Activated CD4-positive, CD25-positive, alpha-beta regulatory T cell treated with anti-CD3 and anti-CD28 coated beads, Interleukin-2, amount 50 U/mL, for 72 hours (primary cell): ENCODE data around the gene YIF1A.
A peak's percentile ranks its signal among the peaks of the same experiment; 100 is the strongest.
"Not testable (repeated sequence)": the region's sequence is repeated elsewhere in the genome, so short reads cannot be mapped to it uniquely, and the experiment has no call there.

Experiments used
- DNase-seq: peaks from one replicate; pipeline ENCODE4 v3.0.0; 2021

YIF1A gene

GRCh38 chr11:66267379-66268243 lies 21.3 kb downstream of the YIF1A start:
- peak; percentile 84 for DNase-seq

GRCh38 chr11:66267039-66267378 lies 21.9 kb downstream of the YIF1A start:
- no peak for DNase-seq

- no peak for DNase-seq
Measured at GRCh38 chr11:66266378-66267038, 22.4 kb downstream of the YIF1A start.

DNA sequence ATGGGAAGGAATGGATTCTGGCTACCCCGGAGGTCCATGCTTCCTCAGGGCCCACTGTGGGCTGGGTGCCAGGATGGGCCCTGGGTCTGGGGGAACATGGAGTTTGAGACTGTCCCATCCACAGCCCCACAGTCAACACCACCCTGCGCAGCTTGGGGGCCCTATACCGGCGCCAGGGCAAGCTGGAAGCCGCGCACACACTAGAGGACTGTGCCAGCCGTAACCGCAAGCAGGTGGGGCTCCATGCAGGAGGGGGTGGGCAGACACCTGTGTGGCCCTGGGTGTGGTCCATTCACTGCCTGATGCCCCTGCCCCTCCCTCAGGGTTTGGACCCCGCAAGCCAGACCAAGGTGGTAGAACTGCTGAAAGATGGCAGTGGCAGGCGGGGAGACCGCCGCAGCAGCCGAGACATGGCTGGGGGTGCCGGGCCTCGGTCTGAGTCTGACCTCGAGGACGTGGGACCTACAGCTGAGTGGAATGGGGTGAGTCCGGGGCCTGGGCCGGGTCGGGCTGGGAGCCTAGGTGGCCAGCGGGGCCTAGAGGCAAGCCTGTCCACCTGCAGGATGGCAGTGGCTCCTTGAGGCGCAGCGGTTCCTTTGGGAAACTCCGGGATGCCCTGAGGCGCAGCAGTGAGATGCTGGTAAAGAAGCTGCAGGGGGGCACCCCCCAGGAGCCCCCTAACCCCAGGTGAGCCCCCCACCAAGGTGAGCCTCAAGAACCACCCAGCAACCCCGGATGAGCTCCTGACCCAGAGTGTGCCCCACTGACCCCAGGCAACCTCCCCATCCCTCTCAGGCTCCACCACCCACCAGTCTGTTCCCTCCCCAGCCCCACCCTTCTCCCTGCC lies 23.2 kb downstream of the YIF1A start:
- DNase-seq, result no peak

- DNase-seq, result no peak
Measured at GRCh38 chr11:66264914-66265313, 24.0 kb downstream of the YIF1A start.

DNA sequence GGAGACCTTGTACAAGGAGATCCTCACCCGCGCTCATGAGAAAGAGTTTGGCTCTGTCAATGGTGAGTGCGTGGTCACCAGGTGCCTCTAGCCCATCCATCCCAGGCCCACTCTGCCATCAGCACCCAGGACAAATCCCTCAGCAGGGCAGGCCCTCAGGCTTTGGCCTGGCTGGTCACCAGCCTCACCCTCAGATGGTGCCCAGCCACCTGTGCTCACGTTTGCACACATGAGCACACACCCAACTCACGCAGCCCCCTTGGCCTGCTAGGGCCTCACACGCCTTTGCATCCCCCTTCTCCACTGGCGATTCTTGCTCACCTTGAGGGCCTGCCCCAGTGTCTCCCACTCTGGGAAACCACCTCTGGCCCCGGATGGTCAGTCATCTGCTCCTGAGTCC lies 24.6 kb downstream of the YIF1A start:
- no peak for DNase-seq

- no peak for DNase-seq
Measured at GRCh38 chr11:66263785-66264184, 25.2 kb downstream of the YIF1A start.

GRCh38 chr11:66263231-66263630 lies 25.7 kb downstream of the YIF1A start:
- no peak for DNase-seq

GRCh38 chr11:66262696-66263095 lies 26.2 kb downstream of the YIF1A start:
- DNase-seq, result no peak

DNA sequence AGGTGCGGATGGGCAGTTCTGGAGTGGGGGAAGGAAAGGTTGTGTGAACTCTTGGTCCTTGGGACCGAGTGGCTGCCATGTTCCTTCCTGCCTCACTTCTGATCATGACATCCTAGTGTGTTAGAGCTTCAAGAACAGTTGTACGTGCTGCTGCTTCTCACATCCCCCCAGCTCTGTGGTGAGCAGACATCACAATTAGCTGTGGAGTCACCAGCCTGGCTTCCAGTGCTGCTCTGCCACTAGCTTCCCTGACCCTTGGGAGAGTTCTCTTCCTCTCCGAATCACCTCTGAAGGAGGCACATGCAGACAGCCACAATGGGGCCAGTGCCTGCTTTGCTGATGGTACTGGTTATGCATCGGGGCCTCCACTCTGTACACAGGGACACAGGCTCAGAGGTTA lies 26.8 kb downstream of the YIF1A start:
- no peak for DNase-seq

- DNase-seq, result no peak
Measured at GRCh38 chr11:66261578-66261977, 27.4 kb downstream of the YIF1A start.

DNA sequence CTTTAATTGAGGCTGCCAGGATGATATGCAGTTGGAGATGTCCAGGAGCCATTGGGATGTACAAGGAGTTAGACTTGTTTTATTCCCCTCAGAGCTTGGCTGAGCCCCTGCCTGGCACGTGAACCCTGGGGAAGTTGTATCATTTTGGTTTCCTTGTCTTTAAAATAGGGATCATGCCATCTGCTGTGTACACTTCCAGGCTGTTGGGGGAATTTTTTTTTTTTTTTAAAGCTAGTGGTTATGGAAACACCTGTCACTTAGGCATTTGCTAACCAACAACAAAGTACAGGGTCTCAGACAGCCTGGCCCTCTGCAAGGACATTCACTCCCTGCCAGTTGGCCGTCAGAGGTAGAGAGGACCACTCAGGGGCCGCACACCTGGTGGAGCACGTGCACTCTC lies 29.0 kb downstream of the YIF1A start:
- no peak for DNase-seq

GRCh38 chr11:66259225-66259624 lies 29.7 kb downstream of the YIF1A start:
- no peak for DNase-seq

- DNase-seq, result no peak
Measured at GRCh38 chr11:66258473-66258893, 30.5 kb downstream of the YIF1A start.

- DNase-seq, result not testable (repeated sequence)
Measured at GRCh38 chr11:66253081-66253480, 35.9 kb downstream of the YIF1A start.

DNA sequence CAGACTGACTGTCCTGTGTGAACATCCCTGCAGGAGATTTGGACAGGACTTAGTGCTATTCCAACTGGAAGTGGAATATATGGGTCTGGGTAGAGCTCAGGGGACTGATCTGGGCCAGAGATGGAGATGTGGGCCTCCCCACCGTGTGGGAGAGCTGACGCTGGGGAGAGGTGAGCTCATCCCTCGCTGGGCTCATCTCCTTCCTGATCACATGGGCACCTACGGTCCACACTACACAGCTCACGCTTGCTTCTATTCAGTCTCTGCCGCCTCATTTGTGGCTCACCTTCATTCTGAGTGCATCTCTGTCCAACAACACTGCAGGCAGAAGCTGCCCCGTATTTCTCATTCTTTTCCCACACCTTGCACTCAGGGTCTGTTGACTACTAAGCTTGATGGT lies 37.1 kb downstream of the YIF1A start:
- no peak for DNase-seq

DNA sequence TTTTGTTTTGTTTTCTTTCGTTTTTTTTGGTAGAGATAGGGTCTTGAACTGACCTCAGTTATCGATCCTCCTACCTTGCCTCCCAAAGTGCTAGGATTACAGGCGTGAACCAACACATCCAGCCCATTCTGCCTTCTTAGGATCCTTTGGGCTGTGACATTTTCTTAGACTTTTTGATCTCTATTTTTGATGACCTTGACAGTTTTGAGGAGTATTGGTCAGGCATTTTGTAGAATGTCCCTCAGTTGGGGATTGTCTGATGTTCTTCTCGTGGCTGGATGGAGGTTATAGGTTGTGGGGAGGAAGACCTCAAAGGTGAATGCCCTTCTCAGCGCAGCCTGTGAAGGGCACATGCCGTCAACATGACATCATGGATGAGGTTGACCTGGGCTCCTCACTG lies 40.0 kb downstream of the YIF1A start:
- no peak for DNase-seq

- DNase-seq, result no peak
Measured at GRCh38 chr11:66247801-66248200, 41.1 kb downstream of the YIF1A start.

DNA sequence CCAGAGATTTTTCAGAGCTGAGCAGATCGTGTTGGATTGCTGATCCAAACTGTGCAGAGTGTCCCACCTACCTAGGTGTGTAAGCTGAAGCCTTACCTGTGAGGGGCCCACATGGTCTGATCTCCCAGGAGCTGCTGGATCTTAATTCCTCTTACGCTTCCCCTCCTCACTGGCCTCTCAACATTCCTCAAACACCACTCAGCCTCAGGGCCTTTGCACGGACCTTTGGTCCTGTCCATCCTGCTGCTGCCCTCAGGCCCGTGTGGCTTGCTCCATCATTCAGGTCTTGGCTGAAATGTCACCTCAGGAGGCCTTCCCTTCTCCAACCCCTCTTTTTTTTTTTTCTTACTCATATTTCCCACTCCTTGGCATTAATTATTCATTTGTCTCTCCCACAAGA lies 41.6 kb downstream of the YIF1A start:
- DNase-seq, result no peak

GRCh38 chr11:66243782-66244535 lies 45.0 kb downstream of the YIF1A start:
- DNase-seq, result no peak

DNA sequence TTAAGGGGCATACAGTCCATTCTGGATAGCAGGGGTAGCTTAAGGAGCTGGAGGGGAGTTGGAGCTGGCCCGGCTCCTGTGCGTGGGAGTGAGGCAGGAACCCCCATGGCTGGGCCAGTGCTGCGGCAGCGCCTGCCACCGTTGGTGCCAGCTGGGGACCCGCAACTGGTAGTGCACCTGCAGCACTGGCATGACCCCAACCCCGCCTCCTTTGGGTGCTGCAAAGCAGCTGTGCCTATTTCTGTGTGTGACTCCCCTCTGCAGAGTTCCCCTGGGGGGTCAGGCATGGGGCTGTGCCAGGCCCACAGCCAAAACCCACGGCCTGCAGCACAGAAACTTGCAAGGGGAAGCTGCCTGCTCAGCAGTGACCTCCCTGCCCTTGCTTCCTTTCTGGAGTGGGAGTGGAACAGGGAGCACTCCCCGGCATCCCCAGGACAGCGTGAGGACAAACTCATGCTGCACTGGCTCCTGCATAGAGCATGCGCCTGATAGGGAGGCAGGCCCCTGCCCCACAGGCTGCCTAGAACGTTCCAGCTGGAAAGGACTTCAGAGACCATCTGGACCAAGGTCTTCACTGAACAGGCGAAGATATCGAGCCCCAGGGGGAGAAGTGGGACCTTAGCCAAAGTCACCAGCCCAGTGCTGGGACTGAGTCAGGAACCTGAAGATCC lies 46.7 kb downstream of the YIF1A start:
- no peak for DNase-seq

- DNase-seq, result no peak
Measured at GRCh38 chr11:66240781-66241136, 48.2 kb downstream of the YIF1A start.
